ENCODE measurements around the gene GPR75.
"Not testable (repeated sequence)": the region's sequence is repeated elsewhere in the genome, so short reads cannot be mapped to it uniquely, and the experiment has no call there.

Gene GPR75

GRCh38 chr2:53852532-53852931, 7.2 kb downstream of the GPR75 start:
- DNase-seq (ENCODE audit: low read depth): no peak

GRCh38 chr2:53851052-53851757, 8.6 kb downstream of the GPR75 start:
- DNase-seq (ENCODE audit: low read depth): not testable (repeated sequence)

DNA sequence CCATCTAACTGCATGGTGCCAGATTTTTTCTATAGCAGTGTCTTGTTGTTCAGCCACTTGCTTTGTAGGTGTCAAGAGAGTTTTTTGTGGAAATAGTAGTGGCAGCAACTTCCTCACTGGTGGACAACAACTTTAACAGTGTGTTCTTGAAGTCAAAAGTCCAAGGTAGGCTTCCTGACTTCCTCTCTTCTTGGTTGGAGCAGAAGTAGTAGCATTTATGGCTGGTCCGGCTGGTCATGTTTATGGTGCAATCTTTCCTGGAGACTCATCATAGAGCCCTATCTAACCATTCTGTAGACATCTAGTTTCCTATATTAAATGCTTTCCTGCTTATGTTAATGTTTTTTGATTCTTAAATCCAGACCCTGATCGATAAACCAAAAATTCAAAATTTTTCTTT, 11.7 kb downstream of the GPR75 start:
- DNase-seq (ENCODE audit: low read depth): no peak

- DNase-seq (ENCODE audit: low read depth): no peak
Measured at GRCh38 chr2:53843595-53843994, 16.2 kb downstream of the GPR75 start.

- DNase-seq (ENCODE audit: low read depth): no peak
Measured at GRCh38 chr2:53842891-53843290, 16.9 kb downstream of the GPR75 start.

GRCh38 chr2:53841651-53842050, 18.1 kb downstream of the GPR75 start:
- not testable (repeated sequence) for DNase-seq (ENCODE audit: low read depth)

DNA sequence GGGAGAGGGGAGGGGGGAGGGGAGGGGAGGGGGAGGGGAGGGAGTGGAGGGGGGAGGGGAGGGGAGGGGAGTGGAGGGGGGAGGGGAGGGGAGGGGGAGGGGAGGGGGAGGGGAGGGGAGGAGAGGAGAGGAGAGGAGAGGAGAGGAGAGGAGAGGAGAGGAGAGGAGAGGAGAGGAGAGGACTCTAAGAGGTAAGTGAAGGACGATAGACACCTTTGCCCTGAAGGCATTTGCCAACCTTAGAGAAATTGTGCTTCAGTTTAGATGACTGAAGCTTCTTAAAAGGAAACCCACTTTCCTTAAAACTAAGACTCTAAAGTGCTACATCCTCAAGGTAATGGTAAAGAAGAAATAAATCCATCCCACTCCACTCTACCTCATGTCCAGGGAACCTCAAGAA, 19.2 kb downstream of the GPR75 start:
- DNase-seq (ENCODE audit: low read depth): no peak

DNA sequence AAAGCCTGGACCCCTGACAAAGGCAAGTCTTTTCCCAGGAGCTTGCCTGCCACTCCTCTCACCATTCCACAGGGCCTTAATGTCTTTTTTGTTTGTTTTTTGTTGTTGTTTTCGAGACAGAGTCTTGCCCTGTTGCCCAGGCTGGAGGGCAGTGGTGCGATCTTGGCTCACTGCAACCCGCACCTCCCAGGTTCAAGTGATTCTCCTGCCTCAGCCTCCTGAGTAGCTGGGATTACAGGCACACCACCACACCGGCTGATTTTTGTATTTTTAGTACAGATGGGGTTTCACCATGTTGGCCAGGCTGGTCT, 29.8 kb downstream of the GPR75 start:
- not testable (repeated sequence) for DNase-seq (ENCODE audit: low read depth)

- DNase-seq (ENCODE audit: low read depth): no peak
Measured at GRCh38 chr2:53829273-53829979, 30.3 kb downstream of the GPR75 start.

DNA sequence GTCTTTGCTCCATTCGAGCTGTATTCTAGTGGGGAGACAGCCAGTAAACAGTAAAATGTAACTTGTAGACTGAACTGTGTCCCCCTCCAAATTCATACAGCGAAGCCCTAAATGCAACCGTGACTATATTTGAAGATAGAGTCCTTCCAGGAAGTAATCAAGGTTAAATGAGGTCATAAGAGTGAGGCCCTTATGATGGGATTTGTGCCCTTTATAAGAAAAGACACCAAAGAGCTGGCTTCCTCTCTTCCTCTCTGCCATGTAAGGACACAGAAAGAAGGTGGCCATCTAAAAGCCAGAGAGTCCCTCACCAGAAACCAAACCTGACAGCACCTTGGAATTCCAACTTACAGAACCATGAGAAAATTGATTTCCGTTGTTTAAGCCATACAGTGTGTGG, 31.4 kb downstream of the GPR75 start:
- DNase-seq (ENCODE audit: low read depth): no peak

- DNase-seq (ENCODE audit: low read depth): no peak
Measured at GRCh38 chr2:53827398-53828175, 32.2 kb downstream of the GPR75 start.

DNA sequence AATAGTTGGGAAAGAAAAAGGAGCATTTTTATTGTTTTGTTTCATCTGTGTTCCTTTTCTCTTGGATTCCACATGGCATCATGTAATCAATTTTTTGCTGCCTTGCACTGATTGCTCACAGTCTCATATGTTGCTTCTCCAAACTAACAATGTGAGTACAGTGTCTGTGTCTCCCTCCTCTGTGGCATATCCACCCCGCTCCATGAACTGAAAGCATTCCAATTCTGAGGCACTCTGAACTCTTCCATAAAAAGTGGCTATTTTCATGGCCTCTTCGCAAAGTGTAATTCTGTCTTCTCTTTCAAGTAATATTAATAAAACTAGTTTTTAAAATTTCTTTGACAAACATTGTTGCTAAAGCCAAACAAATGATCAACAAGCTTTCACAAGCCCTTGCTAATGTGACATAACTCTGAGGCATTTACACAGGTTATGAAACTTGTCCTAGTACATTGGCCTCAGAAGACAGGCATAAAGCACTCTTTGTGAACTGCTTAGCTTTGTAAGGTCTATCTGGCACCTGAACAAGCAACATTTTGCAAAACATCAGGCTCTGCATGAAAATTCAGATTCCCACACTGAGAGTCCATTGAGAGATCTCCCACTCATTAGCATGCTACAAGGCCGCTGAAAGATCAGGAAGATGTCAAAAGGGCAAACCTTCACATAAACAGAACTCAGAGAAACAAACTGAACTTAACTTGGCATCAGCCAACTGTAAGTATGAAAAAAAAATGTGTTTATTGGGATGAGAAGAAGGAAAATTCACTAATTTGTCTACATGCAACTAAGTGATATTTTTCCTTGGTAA, 33.0 kb downstream of the GPR75 start:
- DNase-seq (ENCODE audit: low read depth): no peak

DNA sequence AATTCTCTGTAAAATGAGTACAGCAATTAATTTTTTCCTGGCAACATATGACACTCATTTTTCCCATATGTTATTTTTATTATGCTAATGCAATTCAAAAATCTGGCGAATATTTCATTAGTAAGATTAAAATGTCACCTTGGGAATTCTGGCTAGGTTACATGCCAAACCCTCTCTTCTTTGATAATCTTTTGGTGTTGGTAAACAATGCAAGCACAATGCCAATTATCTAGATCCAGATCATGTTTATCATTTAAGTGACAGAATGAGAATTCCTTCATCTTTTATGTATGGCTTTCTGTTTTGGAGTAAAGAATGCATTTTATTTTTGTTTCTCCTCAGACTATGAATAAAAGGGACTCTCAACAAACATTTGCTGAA, 33.7 kb downstream of the GPR75 start:
- no peak for DNase-seq (ENCODE audit: low read depth)

DNA sequence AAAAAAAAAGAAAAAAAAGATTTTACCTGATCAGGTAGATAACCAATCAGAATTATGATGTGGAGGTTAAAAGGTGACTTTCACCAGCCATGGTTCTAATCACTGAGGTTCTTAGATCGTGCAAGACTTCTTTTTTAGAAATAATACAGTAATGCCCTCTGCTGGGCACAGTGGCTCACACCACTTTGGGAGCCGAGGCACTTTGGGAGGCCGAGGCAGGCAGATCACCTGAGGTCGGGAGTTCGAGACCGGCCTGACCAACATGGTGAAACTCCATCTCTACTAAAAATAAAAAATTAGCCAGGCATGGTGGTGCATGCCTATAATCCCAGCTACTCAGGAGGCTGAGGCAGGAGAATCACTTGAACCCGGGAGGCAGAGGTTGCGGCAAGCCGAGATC, 36.1 kb downstream of the GPR75 start:
- not testable (repeated sequence) for DNase-seq (ENCODE audit: low read depth)

DNA sequence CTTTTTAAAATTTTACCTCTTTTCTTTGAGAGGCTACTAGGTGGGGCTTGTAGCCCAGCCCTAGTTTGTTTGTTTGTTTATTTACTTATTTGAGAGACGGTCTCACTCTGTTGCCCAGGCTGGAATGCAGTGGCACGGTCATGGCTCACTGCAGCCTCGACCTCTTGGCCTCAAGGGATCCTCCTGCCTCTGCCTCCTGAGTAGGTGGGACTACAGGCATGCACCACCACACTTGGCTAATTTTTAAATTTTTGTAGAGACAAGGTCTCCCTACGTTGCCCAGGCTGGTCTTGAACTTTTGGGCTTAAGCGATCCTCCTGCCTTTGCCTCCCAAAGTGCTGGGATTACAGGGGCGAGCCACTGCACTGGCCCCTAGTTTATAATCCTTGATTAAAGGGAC, 38.0 kb downstream of the GPR75 start:
- no peak for DNase-seq (ENCODE audit: low read depth)

- no peak for DNase-seq (ENCODE audit: low read depth)
Measured at GRCh38 chr2:53820711-53821110, 39.1 kb downstream of the GPR75 start.

DNA sequence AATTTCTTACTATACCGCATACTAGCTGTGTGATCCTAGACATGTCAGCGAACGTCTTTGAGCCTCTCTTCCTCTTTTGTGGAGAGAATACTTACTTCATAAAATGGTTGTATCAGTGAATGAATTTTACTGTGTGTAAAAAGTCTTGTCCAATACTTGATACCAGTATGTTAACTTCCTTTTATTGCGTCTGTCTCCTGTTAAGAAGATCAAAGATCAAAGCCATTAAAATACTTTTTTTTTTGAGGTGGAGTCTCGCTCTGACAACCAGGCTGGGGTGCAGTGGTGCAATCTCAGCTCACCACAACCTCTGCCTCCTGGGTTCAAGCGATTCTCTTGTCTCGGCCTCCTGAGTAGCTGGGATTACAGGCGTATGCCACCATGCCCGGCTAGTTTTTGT, 39.7 kb downstream of the GPR75 start:
- no peak for DNase-seq (ENCODE audit: low read depth)

- DNase-seq (ENCODE audit: low read depth): no peak
Measured at GRCh38 chr2:53819634-53820033, 40.1 kb downstream of the GPR75 start.

DNA sequence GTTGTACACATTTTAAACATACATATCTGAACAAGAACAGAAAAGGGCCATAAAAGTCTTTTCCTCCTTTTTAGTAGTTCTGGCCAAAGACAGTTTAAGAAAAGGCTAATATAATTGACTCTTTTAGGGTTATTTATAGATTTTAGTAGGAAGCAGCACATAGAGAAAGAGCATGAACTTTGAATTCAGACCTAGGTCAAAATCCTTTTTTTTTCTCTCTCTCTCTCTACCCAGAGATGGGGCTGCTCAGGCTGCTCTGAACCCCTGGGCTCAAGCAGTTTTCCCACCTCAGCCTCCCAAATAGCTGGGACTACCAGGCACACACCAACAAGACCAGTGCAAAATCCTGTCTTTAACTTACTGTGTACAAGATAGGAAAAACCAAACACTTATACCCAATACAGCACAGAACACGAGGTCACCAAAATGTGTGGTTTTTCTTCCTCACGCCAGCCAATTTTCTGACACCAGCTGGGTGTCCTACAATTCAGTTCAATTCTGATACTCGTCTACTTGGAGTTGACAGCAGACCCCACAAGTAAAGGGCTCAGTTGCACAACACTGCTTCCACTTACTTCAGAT, 40.8 kb downstream of the GPR75 start:
- DNase-seq (ENCODE audit: low read depth): no peak

GRCh38 chr2:53813151-53813550, 46.6 kb downstream of the GPR75 start:
- DNase-seq (ENCODE audit: low read depth): no peak

DNA sequence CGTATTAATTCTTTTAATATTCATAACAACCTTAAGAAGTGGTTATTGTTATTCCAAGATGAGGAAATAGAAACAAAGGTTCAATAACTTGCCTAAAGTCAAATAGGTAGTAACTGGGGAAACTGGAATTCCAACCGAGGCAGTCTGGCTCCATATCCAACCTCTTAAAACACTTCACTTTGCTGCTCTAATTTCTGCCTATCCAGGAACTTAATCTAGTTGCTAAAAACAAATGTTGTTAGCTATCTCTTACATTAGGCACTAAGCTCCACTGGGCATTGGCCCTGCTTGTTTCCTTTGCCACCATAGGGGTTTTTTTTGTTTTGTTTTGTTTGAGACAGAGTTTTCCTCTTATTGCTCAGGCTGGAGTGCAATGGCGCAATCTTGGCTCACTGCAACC, 48.2 kb downstream of the GPR75 start:
- no peak for DNase-seq (ENCODE audit: low read depth)
